Lung (tissue), 12 donors: ENCODE results near the gene PAK1. TPM values are rescaled to one million over a fixed set of nuclear protein-coding genes. Genes with fewer than 3 reads are reported as not detected.

Experiments
- ATAC-seq: fragments of 200-7000 bp; cut with Tn5 transposase; one replicate; pipeline ENCODE4 v1.9.1; 2020; ENCODE audit warnings: moderate number of reproducible peaks; ENCODE audit not compliant: insufficient read depth, low FRiP score
- DNase-seq, 3 donors: peaks; one replicate each; pipeline ENCODE4 v3.0.0-alpha.2; 2013 to 2017
- H3K27ac ChIP-seq, 2 donors: one replicate each; pipeline ENCODE4 v1.5.1; 2013; ENCODE audit warnings: mild to moderate bottlenecking in 2 of 2, moderate library complexity in 2 of 2, control low read depth in 1 of 2, inconsistent platforms in 1 of 2, low read depth in 1 of 2, low read length in 1 of 2
- H3K27me3 ChIP-seq, 3 donors: one replicate each; pipeline ENCODE4 v1.5.1; 2013; ENCODE audit warnings: low read length in 2 of 3; ENCODE audit not compliant: control insufficient read depth in 3 of 3, insufficient read depth in 3 of 3
- H3K36me3 ChIP-seq, 4 donors: one replicate each; pipeline ENCODE4 v1.5.1; 2013; ENCODE audit warnings: low read length in 4 of 4, mild to moderate bottlenecking in 1 of 4, moderate library complexity in 1 of 4; ENCODE audit not compliant: control insufficient read depth in 4 of 4, insufficient read depth in 4 of 4
- H3K4me1 ChIP-seq, 5 donors: one replicate each; pipeline ENCODE4 v1.5.1; 2013; ENCODE audit warnings: low read length in 5 of 5, mild to moderate bottlenecking in 2 of 5, moderate library complexity in 1 of 5; ENCODE audit not compliant: control insufficient read depth in 5 of 5, insufficient read depth in 5 of 5
- H3K4me3 ChIP-seq: one replicate; pipeline ENCODE4 v1.5.1; 2013; ENCODE audit warnings: mild to moderate bottlenecking, control low read depth, moderate library complexity
- H3K9ac ChIP-seq, 2 donors: one replicate each; pipeline ENCODE4 v1.5.1; 2013; ENCODE audit warnings: low read length in 2 of 2, control low read depth in 1 of 2; ENCODE audit not compliant: insufficient read depth in 1 of 2
- H3K9me3 ChIP-seq, 4 donors: one replicate each; pipeline ENCODE4 v1.5.1; 2013; ENCODE audit warnings: low read length in 3 of 4, mild to moderate bottlenecking in 1 of 4, moderate library complexity in 1 of 4; ENCODE audit not compliant: control insufficient read depth in 4 of 4, insufficient read depth in 3 of 4
- CTCF ChIP-seq: IDR thresholded peaks from 2 replicates; pipeline ENCODE4 v1.5.1; 2012; ENCODE audit warnings: mild to moderate bottlenecking; ENCODE audit errors: control extremely low read depth, extremely low read depth
- WGBS, 2 donors: extraction: QIAGEN DNeasy Blood & Tissue Kit; methylation state at CpG; one replicate each; pipeline ENCODE4 v1.1.7; 2013; 5-methylcytosine and 5-hydroxymethylcytosine counted together
- polyA plus RNA-seq, 2 donors: library from polyadenylated mRNA; stranded (reverse); fragments of 200-250 nt; gene quantifications; one replicate each; pipeline ENCODE4 v1.2.1, GENCODE V29; 2013
- total RNA-seq, 2 donors: library from RNA; depleted of rRNA in 1 of 2; stranded (reverse); fragments of >200 nt in 1 of 2; gene quantifications; one replicate each; pipeline ENCODE4 v1.2.1, GENCODE V29; 2014 to 2021
- donor health status: control.
- donor health status: control.
- donor health status: Bipolar disorder and iron deficiency.
- donor health status: healthy.
- donor health status: DM: yes; HTN: yes; CAD: no.

Gene PAK1
- total and polyA plus RNA-seq, 4 donors: 8.4 to 70.6 (median 29.8) TPM

- 83 to 92% methylated on average over 3 of the region's 3 CpGs for WGBS, 2 donors
- no peaks in the 10 kb centered on the region for H3K4me1 ChIP-seq
- no peak for TF ChIP-seq CTCF
- H3K9ac ChIP-seq: no peak overlapping the region
- no peaks in the 10 kb centered on the region for H3K9me3 ChIP-seq
- no peaks in the 10 kb centered on the region for H3K27me3 ChIP-seq
- no peak overlapping the region for H3K27ac ChIP-seq
- H3K4me3 ChIP-seq: no peak overlapping the region
- no peaks in the 10 kb centered on the region for H3K36me3 ChIP-seq
- DNase-seq: no peak
- no peak for ATAC-seq
Measured at GRCh38 chr11:77442394-77443053, 31.4 kb downstream of the PAK1 start.

- 82% methylated on average over 1 of the region's 1 CpG for WGBS, 2 donors
- Histone ChIP-seq H3K27me3 (no peaks in the 10 kb centered on the region), H3K9me3 (no peaks in the 10 kb centered on the region), H3K27ac (no peak overlapping the region), H3K36me3 (no peaks in the 10 kb centered on the region), H3K9ac (no peak overlapping the region), H3K4me1 (peaks cover 0 to 4% (median 0%) of the 10 kb centered on the region in 5 donors), H3K4me3 (no peak overlapping the region)
- DNase-seq (no peak), ATAC-seq (no peak)
- TF ChIP-seq CTCF: no peak
Measured at GRCh38 chr11:77441426-77441825, 32.5 kb downstream of the PAK1 start.

GRCh38 chr11:77440678-77441077 is 33.2 kb downstream of the PAK1 start:
- no peak overlapping the region for H3K27ac ChIP-seq
- peaks cover 0 to 8% (median 0%) of the 10 kb centered on the region in 5 donors for H3K4me1 ChIP-seq
- ATAC-seq: no peak
- H3K27me3 ChIP-seq: no peaks in the 10 kb centered on the region
- H3K9me3 ChIP-seq: no peaks in the 10 kb centered on the region
- no peak overlapping the region for H3K9ac ChIP-seq
- H3K36me3 ChIP-seq: no peaks in the 10 kb centered on the region
- DNase-seq: no peak
- H3K4me3 ChIP-seq: no peak overlapping the region
- no peak for TF ChIP-seq CTCF

GRCh38 chr11:77438487-77438886 is 35.4 kb downstream of the PAK1 start:
- H3K36me3 ChIP-seq: no peaks in the 10 kb centered on the region
- no peak overlapping the region for H3K27ac ChIP-seq
- H3K9ac ChIP-seq: no peak overlapping the region
- H3K4me3 ChIP-seq: no peak overlapping the region
- ATAC-seq (no peak), DNase-seq (no peak)
- no peaks in the 10 kb centered on the region for H3K27me3 ChIP-seq
- WGBS, 2 donors: 46 to 75% methylated on average over 2 of the region's 2 CpGs
- TF ChIP-seq CTCF: no peak
- H3K9me3 ChIP-seq: no peaks in the 10 kb centered on the region
- H3K4me1 ChIP-seq: peaks cover 0 to 8% (median 0%) of the 10 kb centered on the region in 5 donors
